Skeletal muscle satellite cell (primary cell): ENCODE data around the gene DUSP8.

Source experiments
- H3K27me3 ChIP-seq: 2 replicates; pipeline ENCODE4 v1.7.0; 2013; ENCODE audit warnings: low read length; ENCODE audit not compliant: control insufficient read depth, insufficient read depth
- H3K36me3 ChIP-seq: 2 replicates; pipeline ENCODE4 v1.7.0; 2013; ENCODE audit warnings: mild to moderate bottlenecking, control low read depth, low read length; ENCODE audit not compliant: insufficient read depth
- H3K4me1 ChIP-seq: 2 replicates; pipeline ENCODE4 v1.7.0; 2013; ENCODE audit warnings: low read length; ENCODE audit not compliant: control insufficient read depth, insufficient read depth
- H3K4me2 ChIP-seq: 2 replicates; pipeline ENCODE4 v1.7.0; 2013; ENCODE audit warnings: mild to moderate bottlenecking, low read length
- H3K4me3 ChIP-seq: 2 replicates; pipeline ENCODE4 v1.7.0; 2013; ENCODE audit warnings: low read length
- H3K9ac ChIP-seq: 2 replicates; pipeline ENCODE4 v1.7.0; 2013; ENCODE audit warnings: mild to moderate bottlenecking, low read depth, low read length, moderate library complexity
- H3K9me3 ChIP-seq: replicated peaks from 2 replicates; pipeline ENCODE4 v1.7.0; 2013; ENCODE audit warnings: mild to moderate bottlenecking, control low read depth, low read length

The DUSP8 gene

GRCh38 chr11:1557051-1557884 is 14.8 kb downstream of the DUSP8 start:
- Histone ChIP-seq H3K36me3 (no peaks in the 10 kb centered on the region), H3K4me3 (no peak overlapping the region), H3K27me3 (peaks cover 6% of the 10 kb centered on the region), H3K9ac (no peak overlapping the region), H3K4me1 (peaks cover 19% of the 10 kb centered on the region), H3K9me3 (no peaks in the 10 kb centered on the region), H3K4me2 (no peak overlapping the region)

GRCh38 chr11:1556278-1556902 is 15.7 kb downstream of the DUSP8 start:
- H3K9ac ChIP-seq = no peak overlapping the region
- no peak overlapping the region for H3K4me3 ChIP-seq
- H3K4me2 ChIP-seq = no peak overlapping the region
- H3K9me3 ChIP-seq = no peaks in the 10 kb centered on the region
- H3K4me1 ChIP-seq = peaks cover 19% of the 10 kb centered on the region
- H3K36me3 ChIP-seq = no peaks in the 10 kb centered on the region
- peaks cover 7% of the 10 kb centered on the region for H3K27me3 ChIP-seq

- peaks cover 19% of the 10 kb centered on the region for H3K4me1 ChIP-seq
- no peak overlapping the region for H3K9ac ChIP-seq
- peaks cover 7% of the 10 kb centered on the region for H3K27me3 ChIP-seq
- H3K4me3 ChIP-seq = no peak overlapping the region
- no peaks in the 10 kb centered on the region for H3K9me3 ChIP-seq
- H3K36me3 ChIP-seq = no peaks in the 10 kb centered on the region
- no peak overlapping the region for H3K4me2 ChIP-seq
Observed at GRCh38 chr11:1555713-1556153, 16.3 kb downstream of the DUSP8 start.

GRCh38 chr11:1554981-1555712 is 16.9 kb downstream of the DUSP8 start:
- no peaks in the 10 kb centered on the region for H3K9me3 ChIP-seq
- no peak overlapping the region for H3K4me3 ChIP-seq
- H3K36me3 ChIP-seq = no peaks in the 10 kb centered on the region
- peaks cover 9% of the 10 kb centered on the region for H3K27me3 ChIP-seq
- H3K4me1 ChIP-seq = peaks cover 19% of the 10 kb centered on the region
- H3K4me2 ChIP-seq = no peak overlapping the region
- H3K9ac ChIP-seq = no peak overlapping the region

- Histone ChIP-seq H3K4me3 (no peak overlapping the region), H3K9ac (no peak overlapping the region), H3K4me2 (no peak overlapping the region), H3K9me3 (no peaks in the 10 kb centered on the region), H3K4me1 (peaks cover 9% of the 10 kb centered on the region), H3K36me3 (no peaks in the 10 kb centered on the region), H3K27me3 (peaks cover 11% of the 10 kb centered on the region)
Observed at GRCh38 chr11:1553808-1554594, 18.1 kb downstream of the DUSP8 start.

- Histone ChIP-seq H3K4me3 (no peak overlapping the region), H3K9me3 (no peaks in the 10 kb centered on the region), H3K9ac (no peak overlapping the region), H3K4me1 (peaks cover 8% of the 10 kb centered on the region), H3K36me3 (no peaks in the 10 kb centered on the region), H3K4me2 (no peak overlapping the region), H3K27me3 (peaks cover 50% of the 10 kb centered on the region)
Observed at GRCh38 chr11:1549338-1550330, 22.4 kb downstream of the DUSP8 start.

- H3K27me3 ChIP-seq = peaks cover 59% of the 10 kb centered on the region
- H3K4me1 ChIP-seq = peaks cover 8% of the 10 kb centered on the region
- no peak overlapping the region for H3K9ac ChIP-seq
- no peaks in the 10 kb centered on the region for H3K36me3 ChIP-seq
- no peaks in the 10 kb centered on the region for H3K9me3 ChIP-seq
- no peak overlapping the region for H3K4me3 ChIP-seq
- H3K4me2 ChIP-seq = no peak overlapping the region
Observed at GRCh38 chr11:1548221-1549070, 23.6 kb downstream of the DUSP8 start.

GRCh38 chr11:1547467-1548098 is 24.5 kb downstream of the DUSP8 start:
- Histone ChIP-seq H3K9me3 (no peaks in the 10 kb centered on the region), H3K4me1 (peaks cover 8% of the 10 kb centered on the region), H3K9ac (no peak overlapping the region), H3K36me3 (no peaks in the 10 kb centered on the region), H3K4me3 (no peak overlapping the region), H3K27me3 (peaks cover 56% of the 10 kb centered on the region), H3K4me2 (no peak overlapping the region)

- H3K4me3 ChIP-seq = peak overlapping the region; percentile 47
- H3K27me3 ChIP-seq = peaks cover 55% of the 10 kb centered on the region
- H3K36me3 ChIP-seq = no peaks in the 10 kb centered on the region
- no peak overlapping the region for H3K9ac ChIP-seq
- peak overlapping the region; percentile 73 for H3K4me2 ChIP-seq
- peaks cover 8% of the 10 kb centered on the region for H3K4me1 ChIP-seq
- H3K9me3 ChIP-seq = no peaks in the 10 kb centered on the region
Observed at GRCh38 chr11:1546536-1547466, 25.3 kb downstream of the DUSP8 start.
